Endothelial cell of umbilical vein (primary cell): ENCODE results near the gene FTH1.

ENCODE experiments used
- CTCF ChIP-seq, 2 donors: IDR thresholded peaks; 1 replicate in 1 of 2; 2 replicates in 1 of 2; pipeline ENCODE4 v1.5.1; 2011; ENCODE audit warnings: low read length in 2 of 2, mild to moderate bottlenecking in 2 of 2, moderate library complexity in 2 of 2, control low read depth in 1 of 2, inconsistent platforms in 1 of 2, low read depth in 1 of 2; ENCODE audit not compliant: insufficient read depth in 1 of 2; ENCODE audit errors: extremely low read depth in 1 of 2
- EZH2 ChIP-seq: IDR thresholded peaks from 2 replicates; pipeline ENCODE4 v1.6.1; 2012; ENCODE audit warnings: borderline replicate concordance, low read depth, mild to moderate bottlenecking, moderate library complexity, low read length, inconsistent platforms; ENCODE audit not compliant: severe bottlenecking
- FOS ChIP-seq: IDR thresholded peaks from 2 replicates; pipeline ENCODE4 v1.6.1; 2011; ENCODE audit warnings: mild to moderate bottlenecking, low read length, moderate library complexity, borderline replicate concordance; ENCODE audit not compliant: insufficient read depth
- POLR2A ChIP-seq: IDR thresholded peaks from 2 replicates; pipeline ENCODE4 v1.6.1; 2012; ENCODE audit warnings: low read depth, mild to moderate bottlenecking, control low read depth, low read length
- POLR2AphosphoS5 ChIP-seq: IDR thresholded peaks from 2 replicates; pipeline ENCODE4 v1.6.1; 2012; ENCODE audit warnings: low read depth, mild to moderate bottlenecking, control low read depth, low read length, moderate library complexity; ENCODE audit not compliant: insufficient read depth

GRCh38 chr11:61999141-61999975 is 31.9 kb upstream of the FTH1 start:
- no peak for TF ChIP-seq FOS
- no peak for TF ChIP-seq CTCF (IDR thresholded peaks at IDR 0.05; ENCODE audit: extremely low read depth in 1 of 2, insufficient read depth in 1 of 2, low read depth in 1 of 2, low read length in 2 of 2)
- TF ChIP-seq POLR2A: no peak
- TF ChIP-seq POLR2AphosphoS5: no peak
- no peak for TF ChIP-seq EZH2
